ENCODE data around the gene TUBGCP3.
A peak's percentile ranks its signal among the peaks of the same experiment; 100 is the strongest.

TUBGCP3 gene

GRCh38 chr13:112583592-112584277, 4.2 kb downstream of the TUBGCP3 start:
- H3K36me3 ChIP-seq (ENCODE audit: control insufficient read depth, insufficient read depth, low read length): no peaks in the 10 kb centered on the region
- H3K9ac ChIP-seq (ENCODE audit: low read length): no peak overlapping the region
- H3K4me3 ChIP-seq (ENCODE audit: low read length): no peak overlapping the region
- H3K27me3 ChIP-seq (ENCODE audit: control insufficient read depth, insufficient read depth, low read length): no peaks in the 10 kb centered on the region
- no peaks in the 10 kb centered on the region for H3K9me3 ChIP-seq (ENCODE audit: control insufficient read depth, low read length)
- peaks cover 13% of the 10 kb centered on the region for H3K4me1 ChIP-seq (ENCODE audit: control insufficient read depth, insufficient read depth, low read length)

- H3K4me1 ChIP-seq (ENCODE audit: control insufficient read depth, insufficient read depth, low read length): peaks cover 8% of the 10 kb centered on the region
- H3K9me3 ChIP-seq (ENCODE audit: control insufficient read depth, low read length): no peaks in the 10 kb centered on the region
- H3K27me3 ChIP-seq (ENCODE audit: control insufficient read depth, insufficient read depth, low read length): no peaks in the 10 kb centered on the region
- no peak overlapping the region for H3K4me3 ChIP-seq (ENCODE audit: low read length)
- H3K9ac ChIP-seq (ENCODE audit: low read length): no peak overlapping the region
- H3K36me3 ChIP-seq (ENCODE audit: control insufficient read depth, insufficient read depth, low read length): no peaks in the 10 kb centered on the region
Measured at GRCh38 chr13:112582263-112582662, 5.7 kb downstream of the TUBGCP3 start.

GRCh38 chr13:112580912-112581311, 7.0 kb downstream of the TUBGCP3 start:
- no peak overlapping the region for H3K9ac ChIP-seq (ENCODE audit: low read length)
- H3K9me3 ChIP-seq (ENCODE audit: control insufficient read depth, low read length): no peaks in the 10 kb centered on the region
- H3K4me1 ChIP-seq (ENCODE audit: control insufficient read depth, insufficient read depth, low read length): no peaks in the 10 kb centered on the region
- no peaks in the 10 kb centered on the region for H3K27me3 ChIP-seq (ENCODE audit: control insufficient read depth, insufficient read depth, low read length)
- no peak overlapping the region for H3K4me3 ChIP-seq (ENCODE audit: low read length)
- no peaks in the 10 kb centered on the region for H3K36me3 ChIP-seq (ENCODE audit: control insufficient read depth, insufficient read depth, low read length)

GRCh38 chr13:112580211-112580610, 7.7 kb downstream of the TUBGCP3 start:
- no peak overlapping the region for H3K9ac ChIP-seq (ENCODE audit: low read length)
- H3K4me1 ChIP-seq (ENCODE audit: control insufficient read depth, insufficient read depth, low read length): peaks cover 7% of the 10 kb centered on the region
- no peak overlapping the region for H3K4me3 ChIP-seq (ENCODE audit: low read length)

GRCh38 chr13:112579310-112579843, 8.6 kb downstream of the TUBGCP3 start:
- Histone ChIP-seq H3K9me3 (ENCODE audit: control insufficient read depth, low read length) (no peaks in the 10 kb centered on the region), H3K4me1 (ENCODE audit: control insufficient read depth, insufficient read depth, low read length) (peaks cover 9% of the 10 kb centered on the region), H3K4me3 (ENCODE audit: low read length) (no peak overlapping the region), H3K9ac (ENCODE audit: low read length) (no peak overlapping the region), H3K36me3 (ENCODE audit: control insufficient read depth, insufficient read depth, low read length) (no peaks in the 10 kb centered on the region), H3K27me3 (ENCODE audit: control insufficient read depth, insufficient read depth, low read length) (no peaks in the 10 kb centered on the region)

More at GRCh38 chr13:112580211-112580610, 7.7 kb downstream of the TUBGCP3 start:
- H3K9me3 ChIP-seq (ENCODE audit: control insufficient read depth, low read length): no peaks in the 10 kb centered on the region
- no peaks in the 10 kb centered on the region for H3K36me3 ChIP-seq (ENCODE audit: control insufficient read depth, insufficient read depth, low read length)
- no peaks in the 10 kb centered on the region for H3K27me3 ChIP-seq (ENCODE audit: control insufficient read depth, insufficient read depth, low read length)

- no peaks in the 10 kb centered on the region for H3K36me3 ChIP-seq (ENCODE audit: control insufficient read depth, insufficient read depth, low read length)
- no peak overlapping the region for H3K4me3 ChIP-seq (ENCODE audit: low read length)
- no peak overlapping the region for H3K9ac ChIP-seq (ENCODE audit: low read length)
- no peaks in the 10 kb centered on the region for H3K27me3 ChIP-seq (ENCODE audit: control insufficient read depth, insufficient read depth, low read length)
- H3K9me3 ChIP-seq (ENCODE audit: control insufficient read depth, low read length): no peaks in the 10 kb centered on the region
- H3K4me1 ChIP-seq (ENCODE audit: control insufficient read depth, insufficient read depth, low read length): peaks cover 9% of the 10 kb centered on the region
Measured at GRCh38 chr13:112576768-112577167, 11.2 kb downstream of the TUBGCP3 start.

- no peak overlapping the region for H3K4me3 ChIP-seq (ENCODE audit: low read length)
- H3K9ac ChIP-seq (ENCODE audit: low read length): no peak overlapping the region
- no peaks in the 10 kb centered on the region for H3K36me3 ChIP-seq (ENCODE audit: control insufficient read depth, insufficient read depth, low read length)
- peaks cover 9% of the 10 kb centered on the region for H3K4me1 ChIP-seq (ENCODE audit: control insufficient read depth, insufficient read depth, low read length)
- no peaks in the 10 kb centered on the region for H3K27me3 ChIP-seq (ENCODE audit: control insufficient read depth, insufficient read depth, low read length)
- no peaks in the 10 kb centered on the region for H3K9me3 ChIP-seq (ENCODE audit: control insufficient read depth, low read length)
Measured at GRCh38 chr13:112576191-112576590, 11.8 kb downstream of the TUBGCP3 start.

GRCh38 chr13:112575675-112576074, 12.3 kb downstream of the TUBGCP3 start:
- H3K27me3 ChIP-seq (ENCODE audit: control insufficient read depth, insufficient read depth, low read length): no peaks in the 10 kb centered on the region
- H3K36me3 ChIP-seq (ENCODE audit: control insufficient read depth, insufficient read depth, low read length): no peaks in the 10 kb centered on the region
- H3K9me3 ChIP-seq (ENCODE audit: control insufficient read depth, low read length): no peaks in the 10 kb centered on the region
- peaks cover 9% of the 10 kb centered on the region for H3K4me1 ChIP-seq (ENCODE audit: control insufficient read depth, insufficient read depth, low read length)
- no peak overlapping the region for H3K9ac ChIP-seq (ENCODE audit: low read length)
- no peak overlapping the region for H3K4me3 ChIP-seq (ENCODE audit: low read length)

GRCh38 chr13:112574834-112575613, 12.9 kb downstream of the TUBGCP3 start:
- Histone ChIP-seq H3K9me3 (ENCODE audit: control insufficient read depth, low read length) (no peaks in the 10 kb centered on the region), H3K36me3 (ENCODE audit: control insufficient read depth, insufficient read depth, low read length) (no peaks in the 10 kb centered on the region), H3K9ac (ENCODE audit: low read length) (peak overlapping the region; percentile 7), H3K4me1 (ENCODE audit: control insufficient read depth, insufficient read depth, low read length) (peaks cover 9% of the 10 kb centered on the region), H3K27me3 (ENCODE audit: control insufficient read depth, insufficient read depth, low read length) (no peaks in the 10 kb centered on the region), H3K4me3 (ENCODE audit: low read length) (no peak overlapping the region)

- Histone ChIP-seq H3K27me3 (ENCODE audit: control insufficient read depth, insufficient read depth, low read length) (no peaks in the 10 kb centered on the region), H3K9ac (ENCODE audit: low read length) (peak overlapping the region; percentile 7), H3K9me3 (ENCODE audit: control insufficient read depth, low read length) (no peaks in the 10 kb centered on the region), H3K4me1 (ENCODE audit: control insufficient read depth, insufficient read depth, low read length) (peaks cover 9% of the 10 kb centered on the region), H3K36me3 (ENCODE audit: control insufficient read depth, insufficient read depth, low read length) (no peaks in the 10 kb centered on the region), H3K4me3 (ENCODE audit: low read length) (no peak overlapping the region)
Measured at GRCh38 chr13:112574416-112574815, 13.5 kb downstream of the TUBGCP3 start.

GRCh38 chr13:112573710-112574109, 14.2 kb downstream of the TUBGCP3 start:
- Histone ChIP-seq H3K9ac (ENCODE audit: low read length) (no peak overlapping the region), H3K36me3 (ENCODE audit: control insufficient read depth, insufficient read depth, low read length) (no peaks in the 10 kb centered on the region), H3K27me3 (ENCODE audit: control insufficient read depth, insufficient read depth, low read length) (no peaks in the 10 kb centered on the region), H3K4me1 (ENCODE audit: control insufficient read depth, insufficient read depth, low read length) (peaks cover 9% of the 10 kb centered on the region), H3K4me3 (ENCODE audit: low read length) (no peak overlapping the region), H3K9me3 (ENCODE audit: control insufficient read depth, low read length) (no peaks in the 10 kb centered on the region)

GRCh38 chr13:112572366-112572765, 15.6 kb downstream of the TUBGCP3 start:
- H3K9me3 ChIP-seq (ENCODE audit: control insufficient read depth, low read length): no peaks in the 10 kb centered on the region
- no peak overlapping the region for H3K9ac ChIP-seq (ENCODE audit: low read length)
- H3K27me3 ChIP-seq (ENCODE audit: control insufficient read depth, insufficient read depth, low read length): no peaks in the 10 kb centered on the region
- H3K36me3 ChIP-seq (ENCODE audit: control insufficient read depth, insufficient read depth, low read length): peaks cover 6% of the 10 kb centered on the region
- peaks cover 9% of the 10 kb centered on the region for H3K4me1 ChIP-seq (ENCODE audit: control insufficient read depth, insufficient read depth, low read length)
- H3K4me3 ChIP-seq (ENCODE audit: low read length): no peak overlapping the region
